MM.1S (cell line): Measurements from ENCODE around the gene ACAA1.

Experiments
- DNase-seq: peaks from one replicate; pipeline ENCODE4 v3.0.0-alpha.2; 2015
- H2AFZ ChIP-seq: fragments of 300-600 bp; sonication (generic); 2 replicates; pipeline ENCODE4 v1.6.0; 2016; ENCODE audit warnings: antibody characterized with exemption, low read length
- H3F3A ChIP-seq: fragments of 300-600 bp; sonication (generic); 2 replicates; pipeline ENCODE4 v1.6.1; 2016; ENCODE audit warnings: mild to moderate bottlenecking, antibody characterized with exemption, low read length, moderate library complexity, mixed read lengths; ENCODE audit not compliant: insufficient read depth
- H3K27ac ChIP-seq: fragments of 300-600 bp; sonication (generic); 2 replicates; pipeline ENCODE4 v1.5.1; 2016; ENCODE audit warnings: mild to moderate bottlenecking, low read length
- H3K27me3 ChIP-seq: fragments of 300-600 bp; sonication (generic); replicated peaks from 2 replicates; pipeline ENCODE4 v1.6.0; 2016; ENCODE audit warnings: low read length; ENCODE audit not compliant: insufficient read depth
- H3K36me3 ChIP-seq: fragments of 300-600 bp; sonication (generic); replicated peaks from 2 replicates; pipeline ENCODE4 v1.6.1; 2016; ENCODE audit warnings: mild to moderate bottlenecking, low read length, mixed read lengths; ENCODE audit not compliant: insufficient read depth
- H3K4me1 ChIP-seq: fragments of 300-600 bp; sonication (generic); 2 replicates; pipeline ENCODE4 v1.6.1; 2016; ENCODE audit warnings: low read length, mixed read lengths
- H3K4me2 ChIP-seq: fragments of 300-600 bp; sonication (generic); 2 replicates; pipeline ENCODE4 v1.6.0; 2016; ENCODE audit warnings: low read depth, low read length
- H3K4me3 ChIP-seq: fragments of 300-600 bp; sonication (generic); 2 replicates; pipeline ENCODE4 v1.5.1; 2016; ENCODE audit warnings: low read length, mixed read lengths
- H3K79me2 ChIP-seq: fragments of 300-600 bp; sonication (generic); 2 replicates; pipeline ENCODE4 v1.6.1; 2016; ENCODE audit warnings: mixed run types, low read length, mixed read lengths
- H3K9ac ChIP-seq: fragments of 300-600 bp; sonication (generic); 2 replicates; pipeline ENCODE4 v1.6.1; 2016; ENCODE audit warnings: low read length, mixed read lengths
- H3K9me2 ChIP-seq: fragments of 300-600 bp; sonication (generic); replicated peaks from 2 replicates; pipeline ENCODE4 v1.6.1; 2016; ENCODE audit warnings: mild to moderate bottlenecking, low read length, mixed read lengths; ENCODE audit not compliant: insufficient read depth
- H3K9me3 ChIP-seq: fragments of 300-600 bp; sonication (generic); replicated peaks from 2 replicates; pipeline ENCODE4 v1.6.1; 2016; ENCODE audit warnings: mild to moderate bottlenecking, low read length, mixed read lengths; ENCODE audit not compliant: insufficient read depth
- H4K20me1 ChIP-seq: fragments of 300-600 bp; sonication (generic); 2 replicates; pipeline ENCODE4 v1.6.1; 2016; ENCODE audit warnings: mild to moderate bottlenecking, low read length, moderate library complexity, mixed read lengths; ENCODE audit not compliant: insufficient read depth
- EZH2 ChIP-seq: fragments of 300-600 bp; sonication (generic); optimal IDR thresholded peaks from 2 replicates; pipeline ENCODE3; 2017; ENCODE audit warnings: low read depth, mild to moderate bottlenecking, antibody characterized with exemption, low read length, mixed read lengths
- EZH2phosphoT487 ChIP-seq: fragments of 300-600 bp; sonication (generic); IDR thresholded peaks from 2 replicates; pipeline ENCODE4 v1.6.1; 2018; ENCODE audit warnings: antibody characterized with exemption, low read length
- TF ChIP-seq, protein P1 (sequence below): fragments of 300-600 bp; sonication (generic); IDR thresholded peaks from 2 replicates; pipeline ENCODE4 v1.5.1; 2016; ENCODE audit warnings: antibody characterized with exemption, low read length, mixed read lengths

Gene ACAA1

DNA sequence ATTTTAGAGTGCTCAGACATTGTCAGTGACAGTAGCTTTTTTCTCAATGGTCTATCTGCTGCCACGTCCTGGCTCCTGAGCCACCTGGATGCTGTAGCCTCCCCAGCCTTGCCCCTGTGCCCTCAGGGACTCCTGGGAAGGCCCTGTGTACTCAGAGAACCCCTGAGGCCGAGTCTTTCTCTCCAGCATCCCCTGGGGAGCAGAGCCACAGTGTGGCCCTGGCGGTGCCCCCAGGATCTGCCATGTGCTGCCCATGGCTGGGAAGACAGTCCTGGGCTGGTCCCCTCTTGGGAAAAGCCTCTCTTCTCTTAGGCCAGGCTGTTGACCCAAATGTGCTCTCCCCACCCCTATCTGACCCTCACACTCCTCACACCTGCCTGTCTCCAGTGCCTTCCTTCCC is 6.6 kb upstream of the ACAA1 start:
- H3K27ac ChIP-seq = no peak overlapping the region
- no peaks in the 10 kb centered on the region for H3K36me3 ChIP-seq
- no peaks in the 10 kb centered on the region for H3K4me1 ChIP-seq
- no peak overlapping the region for H3K4me2 ChIP-seq
- no peak overlapping the region for H3K4me3 ChIP-seq
- no peaks in the 10 kb centered on the region for H3K9me2 ChIP-seq
- H3K9ac ChIP-seq = no peak overlapping the region
- H4K20me1 ChIP-seq = no peaks in the 10 kb centered on the region
- no peaks in the 10 kb centered on the region for H3K9me3 ChIP-seq
- no peak overlapping the region for H2AFZ ChIP-seq
- TF ChIP-seq EZH2phosphoT487 (no peak), EZH2 (no peak)
- TF ChIP-seq, protein P1, sequence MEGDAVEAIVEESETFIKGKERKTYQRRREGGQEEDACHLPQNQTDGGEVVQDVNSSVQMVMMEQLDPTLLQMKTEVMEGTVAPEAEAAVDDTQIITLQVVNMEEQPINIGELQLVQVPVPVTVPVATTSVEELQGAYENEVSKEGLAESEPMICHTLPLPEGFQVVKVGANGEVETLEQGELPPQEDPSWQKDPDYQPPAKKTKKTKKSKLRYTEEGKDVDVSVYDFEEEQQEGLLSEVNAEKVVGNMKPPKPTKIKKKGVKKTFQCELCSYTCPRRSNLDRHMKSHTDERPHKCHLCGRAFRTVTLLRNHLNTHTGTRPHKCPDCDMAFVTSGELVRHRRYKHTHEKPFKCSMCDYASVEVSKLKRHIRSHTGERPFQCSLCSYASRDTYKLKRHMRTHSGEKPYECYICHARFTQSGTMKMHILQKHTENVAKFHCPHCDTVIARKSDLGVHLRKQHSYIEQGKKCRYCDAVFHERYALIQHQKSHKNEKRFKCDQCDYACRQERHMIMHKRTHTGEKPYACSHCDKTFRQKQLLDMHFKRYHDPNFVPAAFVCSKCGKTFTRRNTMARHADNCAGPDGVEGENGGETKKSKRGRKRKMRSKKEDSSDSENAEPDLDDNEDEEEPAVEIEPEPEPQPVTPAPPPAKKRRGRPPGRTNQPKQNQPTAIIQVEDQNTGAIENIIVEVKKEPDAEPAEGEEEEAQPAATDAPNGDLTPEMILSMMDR = no peak
- H3K79me2 ChIP-seq = 0 out of 2 replicates have a peak, but pooled peaks cover 10% of the 10 kb centered on the region
- H3F3A ChIP-seq = no peaks in the 10 kb centered on the region
- DNase-seq = no peak
- H3K27me3 ChIP-seq = no peaks in the 10 kb centered on the region

DNA sequence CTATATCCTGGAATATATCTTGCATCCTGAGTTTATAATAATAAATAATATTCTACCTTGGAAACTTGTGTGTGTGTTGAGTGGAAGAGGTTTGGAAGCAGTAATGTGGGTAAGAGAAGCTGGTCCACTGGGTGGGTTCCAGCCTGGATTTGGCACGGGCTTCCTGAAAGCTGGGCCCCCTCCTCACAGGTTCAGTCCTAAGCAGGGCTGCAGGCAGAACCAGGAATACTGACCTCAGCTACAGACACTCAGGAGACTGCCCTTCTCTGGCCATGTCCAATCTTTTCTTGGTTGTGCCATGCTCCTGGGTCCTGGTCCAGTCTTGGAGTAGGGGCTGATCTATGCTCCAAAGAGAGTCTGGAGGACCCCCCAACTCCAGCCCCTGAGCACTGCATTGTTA is 6.0 kb upstream of the ACAA1 start:
- H4K20me1 ChIP-seq = no peaks in the 10 kb centered on the region
- H3K27ac ChIP-seq = no peak overlapping the region
- TF ChIP-seq EZH2 (no peak), EZH2phosphoT487 (no peak)
- TF ChIP-seq, protein P1 = no peak
- H3K4me1 ChIP-seq = peaks cover 2% of the 10 kb centered on the region; the same call in 1 of the 2 replicates
- 0 out of 2 replicates have a peak, but pooled peaks cover 10% of the 10 kb centered on the region for H3K79me2 ChIP-seq
- no peaks in the 10 kb centered on the region for H3F3A ChIP-seq
- no peak overlapping the region for H2AFZ ChIP-seq
- H3K27me3 ChIP-seq = no peaks in the 10 kb centered on the region
- no peaks in the 10 kb centered on the region for H3K9me3 ChIP-seq
- H3K4me2 ChIP-seq = no peak overlapping the region
- no peaks in the 10 kb centered on the region for H3K36me3 ChIP-seq
- no peak overlapping the region for H3K9ac ChIP-seq
- H3K4me3 ChIP-seq = no peak overlapping the region
- no peak for DNase-seq
- no peaks in the 10 kb centered on the region for H3K9me2 ChIP-seq

DNA sequence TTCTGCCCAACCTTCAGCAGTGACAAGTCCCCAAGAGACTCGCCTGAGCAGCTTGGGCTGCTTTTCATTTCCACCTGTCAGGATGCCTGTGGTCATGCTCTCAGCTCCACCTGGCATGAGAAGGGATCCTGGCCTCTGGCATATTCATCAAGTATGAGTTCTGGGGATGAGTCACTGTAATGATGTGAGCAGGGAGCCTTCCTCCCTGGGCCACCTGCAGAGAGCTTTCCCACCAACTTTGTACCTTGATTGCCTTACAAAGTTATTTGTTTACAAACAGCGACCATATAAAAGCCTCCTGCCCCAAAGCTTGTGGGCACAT is 5.0 kb upstream of the ACAA1 start:
- Histone ChIP-seq H3K4me2 (no peak overlapping the region), H3K27me3 (no peaks in the 10 kb centered on the region), H3K27ac (no peak overlapping the region), H3K9ac (no peak overlapping the region), H4K20me1 (no peaks in the 10 kb centered on the region), H3F3A (no peaks in the 10 kb centered on the region), H2AFZ (no peak overlapping the region), H3K4me1 (peaks cover 6% of the 10 kb centered on the region; the same call in 1 of the 2 replicates), H3K4me3 (no peak overlapping the region), H3K9me2 (no peaks in the 10 kb centered on the region), H3K9me3 (no peaks in the 10 kb centered on the region), H3K79me2 (0 out of 2 replicates have a peak, but pooled peaks cover 10% of the 10 kb centered on the region), H3K36me3 (no peaks in the 10 kb centered on the region)
- DNase-seq = no peak
- TF ChIP-seq EZH2 = no peak
- TF ChIP-seq, protein P1 = no peak
- TF ChIP-seq EZH2phosphoT487 = no peak
